Measurements from ENCODE around the gene KIF16B.

GRCh38 chr20:16404640-16405039 is 168.6 kb downstream of the KIF16B start:
- TF ChIP-seq POLR2A (IDR thresholded peaks at IDR 0.05; ENCODE audit: borderline replicate concordance, extremely low read depth, insufficient read depth, insufficient read length) (no peak), CTCF (IDR thresholded peaks at IDR 0.05 in 2 of 3, conservative IDR thresholded peaks at IDR 0.05 in 1 of 3; ENCODE audit: borderline replicate concordance in 1 of 3, insufficient read depth in 1 of 3, low read depth in 2 of 3, low read length in 2 of 3) (no peak)
